ENCODE data around the gene ALS2CL.
"Not testable (repeated sequence)": the region's sequence is repeated elsewhere in the genome, so short reads cannot be mapped to it uniquely, and the experiment has no call there.

ALS2CL gene

DNA sequence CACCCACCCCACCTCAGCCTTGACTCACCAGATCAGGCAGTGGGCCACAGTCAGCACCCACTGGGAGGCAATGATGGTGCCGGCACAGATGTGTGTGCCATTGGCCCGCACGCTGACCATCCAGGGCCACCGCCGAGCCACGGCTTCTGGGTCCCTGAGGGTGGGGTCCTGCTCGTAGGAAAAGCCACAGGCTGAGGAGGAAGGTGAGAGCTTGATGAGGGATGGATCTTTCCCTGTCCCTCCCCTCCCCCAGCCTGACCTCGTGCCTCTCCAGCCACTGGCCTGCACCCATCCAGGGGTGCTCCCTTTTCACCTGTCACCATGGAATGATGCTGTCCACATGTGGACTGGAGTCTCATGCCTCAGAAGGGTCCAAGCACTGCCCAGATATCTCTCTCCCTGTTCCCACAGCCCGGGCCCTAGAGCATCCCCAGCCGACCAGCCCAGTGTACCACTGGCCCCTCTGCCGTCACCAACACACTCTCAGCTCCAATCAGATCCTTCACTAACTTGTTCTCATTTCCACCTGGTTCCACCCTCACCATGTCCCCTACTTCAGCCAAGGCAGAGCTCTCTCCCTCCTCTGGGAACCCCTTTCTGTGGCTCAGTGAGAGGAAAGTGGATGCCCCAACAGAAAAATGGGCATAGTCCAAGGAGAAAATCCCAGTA, 22.2 kb upstream of the ALS2CL start:
- DNase-seq (ENCODE audit: low read depth in 2 of 2), result no peak

DNA sequence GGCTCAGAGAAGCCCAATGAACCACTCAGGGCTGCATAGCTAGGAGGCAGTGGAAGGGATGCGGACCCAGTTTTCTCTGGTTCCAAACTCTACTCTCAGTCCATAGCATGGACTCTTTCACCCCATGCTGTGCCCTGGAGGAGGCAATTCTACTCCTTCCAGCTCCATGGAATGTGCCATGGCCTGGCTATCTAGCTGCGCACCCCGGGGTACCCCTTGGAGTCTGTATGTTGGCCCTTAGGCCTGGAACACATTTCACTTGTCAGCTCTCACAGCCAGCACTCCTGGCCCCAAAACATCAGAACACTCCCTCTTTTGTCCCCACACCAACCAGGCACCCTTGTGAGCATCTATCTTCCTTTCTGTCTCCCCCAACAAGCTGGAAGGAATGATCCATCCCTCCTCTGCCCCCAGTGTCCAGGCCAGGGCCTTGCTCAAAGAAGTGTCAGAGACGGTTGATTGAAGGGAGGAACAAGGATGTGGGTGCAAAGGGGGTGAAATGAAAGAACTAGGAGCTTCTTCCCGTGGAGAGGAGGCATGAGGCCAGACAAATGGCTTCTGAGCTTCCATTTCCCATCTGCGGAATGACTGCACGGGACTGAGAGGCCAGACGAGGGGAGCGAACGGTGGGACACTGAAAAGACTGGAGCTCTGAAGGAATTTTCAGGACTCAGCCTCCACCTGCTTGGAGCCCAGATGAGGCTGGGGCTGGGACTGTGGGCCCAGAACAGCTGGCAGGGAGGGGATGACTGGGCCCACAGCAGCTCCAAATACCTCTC, 21.4 kb upstream of the ALS2CL start:
- DNase-seq (ENCODE audit: low read depth in 2 of 2), result no peak

DNA sequence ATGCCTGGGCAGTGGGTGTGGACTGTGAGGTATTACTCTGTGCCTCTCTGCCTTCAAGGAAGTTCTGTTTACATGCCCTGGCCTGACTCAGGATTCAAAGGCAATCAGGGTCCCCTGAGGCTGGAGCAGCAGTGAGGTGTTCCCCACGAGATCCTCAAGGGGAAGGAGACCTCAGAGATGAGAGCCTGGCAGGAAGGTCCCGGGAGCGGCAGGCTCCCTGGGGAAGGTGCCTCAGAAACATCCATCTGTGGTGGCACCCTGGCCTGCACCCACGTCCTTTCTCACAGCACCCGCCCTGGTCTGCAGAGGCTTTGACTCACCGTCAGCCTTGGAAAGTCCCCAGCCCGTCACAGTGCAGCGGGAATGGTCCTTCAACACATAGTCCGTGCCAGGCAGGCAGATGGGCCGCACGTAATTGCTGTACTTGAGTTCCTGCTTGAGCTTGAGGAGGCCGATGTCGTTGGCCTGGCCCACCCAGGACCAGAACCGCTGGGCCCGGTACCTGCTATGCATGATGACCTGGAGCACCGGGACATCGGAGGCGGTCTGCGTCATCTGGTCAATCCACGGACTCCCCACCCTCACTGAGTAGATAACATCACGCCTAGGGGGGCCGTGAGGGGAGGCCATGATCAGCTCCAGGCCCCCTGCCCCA, 20.5 kb upstream of the ALS2CL start:
- no peak for DNase-seq (ENCODE audit: low read depth in 2 of 2)

DNA sequence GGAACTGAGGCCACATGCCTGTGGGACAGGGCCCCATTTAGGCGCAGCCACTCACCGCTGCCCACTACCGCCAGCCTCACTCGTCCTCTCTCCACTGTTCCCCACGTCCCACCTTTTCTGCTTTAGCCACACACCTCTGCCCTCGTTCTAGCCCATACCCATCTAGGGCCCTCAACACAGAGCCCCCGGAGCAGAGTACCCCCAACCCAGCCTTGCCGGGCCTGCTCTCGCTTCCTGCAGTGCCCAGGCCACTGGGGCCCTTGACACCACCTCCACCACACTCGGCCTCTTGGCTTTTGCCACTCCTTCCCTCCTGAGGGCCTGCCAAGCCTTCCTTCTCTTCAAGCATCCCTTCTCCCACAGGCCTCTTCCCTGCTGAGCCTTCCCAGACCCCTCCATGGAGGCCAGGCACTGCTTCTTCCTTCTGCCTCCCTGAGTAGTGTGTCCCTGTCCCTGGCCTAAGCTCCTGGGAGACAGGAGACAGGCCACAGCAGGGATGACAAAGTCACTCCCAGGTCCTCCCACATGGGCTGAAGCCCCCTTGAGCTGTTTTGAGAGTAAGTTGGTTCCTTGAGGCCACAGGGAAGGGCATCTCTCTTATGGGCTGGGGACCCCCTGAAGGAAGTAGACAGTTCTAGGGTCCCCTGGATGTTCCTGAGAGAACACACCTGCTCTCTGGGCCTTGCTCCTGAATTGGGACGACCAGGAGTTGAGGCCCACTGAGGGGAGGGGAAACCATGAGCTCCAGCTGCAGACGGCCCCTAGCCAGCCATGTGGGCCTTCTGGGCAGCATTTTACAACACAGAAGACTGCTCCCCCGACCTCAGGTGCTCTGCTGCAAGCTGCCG, 19.8 kb upstream of the ALS2CL start:
- no peak for DNase-seq (ENCODE audit: low read depth in 2 of 2)

DNA sequence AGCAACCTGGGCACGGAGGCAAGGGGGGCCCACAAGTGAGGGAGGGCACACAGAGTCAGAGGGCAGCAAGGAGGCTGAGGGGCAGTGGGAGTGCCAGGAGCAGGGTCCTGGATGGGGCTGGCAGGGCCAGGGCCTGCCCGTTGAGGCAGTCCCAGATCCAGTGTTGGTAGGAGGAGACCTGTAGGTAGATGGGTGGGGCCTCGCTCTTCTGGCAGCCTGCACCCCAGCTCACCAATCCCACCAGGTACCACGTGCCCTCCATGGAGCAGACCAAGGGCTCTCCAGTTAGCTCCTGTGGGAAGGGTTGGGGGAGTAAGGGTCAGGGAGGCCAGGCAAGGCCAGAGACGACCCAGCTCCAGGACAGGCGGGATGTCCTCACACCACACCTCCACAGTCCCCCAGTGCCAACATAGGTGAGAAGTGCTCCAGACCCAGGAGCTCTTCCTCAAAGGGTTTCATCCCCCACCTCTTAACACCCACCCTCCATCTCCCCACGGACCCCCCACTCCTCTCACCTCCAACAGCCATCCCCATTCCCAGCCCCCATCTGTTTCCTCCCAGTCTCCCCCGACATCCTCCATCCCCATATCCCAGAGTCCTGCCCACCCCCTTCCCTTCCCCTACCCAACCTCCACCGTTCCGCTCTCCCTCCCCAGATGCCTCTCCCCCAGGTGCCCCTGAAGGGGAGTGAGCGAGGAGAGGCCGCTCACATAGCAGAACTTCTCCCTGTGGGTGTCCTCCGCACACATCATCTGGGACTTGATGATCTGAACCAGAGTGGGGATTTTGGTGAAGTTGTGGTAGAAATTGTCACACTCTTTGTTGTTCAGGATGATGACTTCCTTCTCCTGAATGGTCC, 18.9 kb upstream of the ALS2CL start:
- DNase-seq (ENCODE audit: low read depth in 2 of 2), result no peak

DNA sequence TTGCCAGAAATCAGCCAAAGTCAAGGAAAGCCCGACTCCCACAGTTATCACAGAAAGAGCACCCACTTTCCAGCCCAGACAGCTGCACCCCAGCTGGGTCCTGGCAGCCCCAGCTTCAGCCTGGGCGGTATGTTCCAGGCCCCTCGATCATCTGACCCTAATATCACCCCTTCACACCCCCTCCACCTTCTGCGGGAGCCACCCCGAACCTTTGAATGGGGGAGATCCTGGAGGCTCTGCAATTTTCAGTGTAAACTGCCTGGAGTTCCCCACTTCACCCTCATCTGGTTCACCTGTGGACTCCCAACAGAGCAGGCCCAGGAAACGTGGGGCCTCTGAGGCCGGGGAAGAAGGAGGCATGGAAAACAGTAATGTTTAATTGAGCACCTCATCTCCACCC, 18.3 kb upstream of the ALS2CL start:
- no peak for DNase-seq (ENCODE audit: low read depth in 2 of 2)

DNA sequence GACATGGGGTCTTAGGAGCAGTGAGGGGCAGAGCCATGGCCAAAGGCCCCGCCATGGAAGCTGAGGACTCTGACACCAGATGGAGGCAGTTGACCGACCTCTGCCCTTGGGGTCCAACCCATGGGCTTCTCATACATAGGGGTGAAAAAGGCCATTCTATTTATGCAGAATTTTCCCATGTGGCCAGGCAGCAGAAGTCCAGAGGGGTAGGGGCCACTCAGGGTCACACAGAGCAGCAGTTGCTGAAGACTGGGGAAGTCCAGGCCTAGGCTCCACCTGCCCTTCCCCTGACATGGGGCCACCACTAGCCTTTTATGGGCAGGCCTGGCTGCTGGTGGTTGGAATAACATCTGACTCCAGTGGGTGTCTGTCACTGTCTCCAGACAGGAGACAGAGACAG, 17.8 kb upstream of the ALS2CL start:
- DNase-seq (ENCODE audit: low read depth in 2 of 2), result no peak

DNA sequence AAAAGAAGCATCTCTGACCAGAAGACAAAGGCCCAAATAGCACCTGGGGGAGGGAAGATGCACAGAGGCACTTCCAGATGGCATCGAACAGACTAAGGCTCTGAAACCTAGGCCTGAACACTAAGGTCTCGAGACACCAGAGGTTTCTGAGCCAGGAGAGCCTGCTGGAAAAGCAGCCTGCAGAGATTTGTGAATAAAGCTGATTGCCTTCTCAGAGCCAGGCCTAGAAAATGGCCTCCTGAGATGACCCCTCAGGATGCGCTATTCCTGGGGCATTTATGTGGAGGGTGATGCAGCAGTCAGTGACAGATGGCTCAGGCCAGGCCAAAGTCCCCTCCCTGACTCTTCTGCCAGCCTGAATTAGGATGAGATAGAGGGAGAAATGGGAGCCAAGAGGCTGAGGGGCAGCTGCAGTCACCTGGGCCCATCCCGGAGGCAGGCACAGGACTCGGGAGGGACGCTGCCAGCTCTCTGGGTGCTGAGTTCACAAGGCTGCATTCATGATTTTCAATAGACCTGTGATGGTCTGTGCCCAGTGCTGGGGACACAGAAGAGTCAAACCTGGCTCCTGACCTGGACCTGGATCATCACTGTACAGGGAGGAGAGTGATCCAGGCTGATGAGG, 17.3 kb upstream of the ALS2CL start:
- no peak for DNase-seq (ENCODE audit: low read depth in 2 of 2)

DNA sequence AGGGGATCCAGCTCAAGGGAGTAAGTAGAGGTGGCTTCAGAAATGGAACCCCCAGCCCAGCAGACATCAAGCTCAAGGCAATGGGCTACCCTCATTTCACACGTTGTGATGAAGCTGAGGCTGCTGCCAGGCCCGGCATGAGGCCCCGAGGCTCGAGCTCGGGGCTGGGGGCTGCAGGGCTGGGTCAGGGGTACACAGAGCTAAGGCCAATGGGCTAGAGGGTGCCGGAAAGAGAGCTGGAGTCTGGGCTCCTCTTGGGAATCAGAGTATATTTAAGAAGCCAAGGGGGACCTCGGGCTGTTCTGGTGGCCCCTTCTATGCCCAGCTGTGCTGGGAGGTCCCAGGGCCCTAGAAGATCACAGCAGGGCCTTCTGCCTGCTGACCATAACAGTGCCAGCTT, 16.8 kb upstream of the ALS2CL start:
- DNase-seq (ENCODE audit: low read depth in 2 of 2), result no peak

DNA sequence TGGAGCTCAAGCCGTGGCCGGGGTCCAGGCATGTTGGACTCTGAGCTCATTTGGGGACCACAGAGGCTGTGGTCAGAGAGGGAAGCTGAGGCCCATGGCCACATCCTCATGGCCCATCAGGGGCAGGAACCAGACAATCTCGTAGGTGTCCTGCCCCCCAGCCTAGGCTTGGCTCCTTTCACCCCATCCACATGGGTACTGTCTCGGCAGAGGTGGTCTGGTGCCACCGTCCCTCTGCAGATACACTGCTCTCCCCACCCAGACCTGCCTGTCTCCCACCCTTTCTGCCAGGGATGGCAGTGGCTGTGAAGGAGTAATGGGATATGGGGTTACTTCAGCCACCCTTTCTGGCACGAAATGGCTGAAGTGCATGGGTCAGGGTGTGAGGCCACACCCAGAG, 16.2 kb upstream of the ALS2CL start:
- no peak for DNase-seq (ENCODE audit: low read depth in 2 of 2)

DNA sequence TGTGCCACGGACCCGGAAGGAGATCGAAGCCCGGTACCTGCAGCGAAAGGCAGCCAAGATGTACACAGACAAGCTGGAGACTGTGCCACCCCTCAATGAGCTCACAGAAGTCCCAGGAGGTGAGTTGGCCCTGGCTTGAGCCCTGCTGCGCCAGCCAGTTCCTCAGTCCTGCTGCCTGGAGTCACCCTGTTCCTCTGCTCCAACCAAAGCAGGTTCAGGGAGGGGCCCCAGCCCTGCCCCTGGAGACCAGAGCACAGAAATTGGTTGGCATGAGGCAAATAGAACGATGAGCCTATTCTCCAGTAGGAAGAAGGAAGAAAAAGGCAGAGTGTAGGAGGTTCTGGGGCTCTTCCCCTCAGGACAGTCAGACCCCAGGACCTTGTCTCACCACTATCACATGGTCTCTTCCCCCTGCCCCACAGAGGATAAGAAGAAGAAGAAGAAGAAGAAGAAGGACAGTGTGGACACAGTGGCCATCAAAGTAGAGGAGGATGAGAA, 15.7 kb upstream of the ALS2CL start:
- DNase-seq (ENCODE audit: low read depth in 2 of 2), result no peak

DNA sequence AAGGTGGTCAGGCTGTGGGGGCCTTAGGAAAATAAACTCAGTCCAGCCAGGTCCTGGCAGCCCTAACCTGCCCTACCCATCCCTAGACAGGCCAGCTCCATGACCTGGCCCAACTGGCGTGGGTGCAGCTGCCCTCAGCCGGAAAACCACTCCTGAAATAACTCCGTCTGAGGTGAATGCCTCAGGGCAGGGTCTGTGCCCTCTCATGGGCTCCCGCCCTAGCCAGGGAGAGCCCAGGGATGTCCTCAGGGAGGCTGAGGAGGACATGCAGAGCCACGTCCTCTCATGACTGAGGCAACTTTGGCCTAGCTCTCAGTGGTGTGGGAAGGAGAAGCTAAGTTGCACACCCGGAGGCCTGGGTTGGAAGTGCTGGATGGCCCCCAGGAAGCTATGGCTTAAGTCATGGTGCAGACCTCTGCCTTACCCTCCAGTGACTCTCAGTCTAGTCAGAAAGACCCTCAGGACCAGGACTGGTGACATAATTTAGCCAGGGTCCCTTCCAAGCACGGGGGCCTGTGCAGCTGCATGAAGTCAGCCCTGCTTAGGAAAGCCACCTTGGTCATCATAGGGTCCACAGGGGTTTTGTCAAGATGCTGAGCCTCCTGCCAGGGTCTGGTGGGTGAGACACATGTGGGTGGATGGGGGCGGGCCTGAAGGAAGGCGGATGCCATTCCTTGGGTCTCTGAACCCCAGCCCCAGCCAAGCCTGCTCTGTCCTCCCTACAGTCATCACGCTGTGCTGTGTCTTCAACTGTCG, 15.1 kb upstream of the ALS2CL start:
- no peak for DNase-seq (ENCODE audit: low read depth in 2 of 2)

DNA sequence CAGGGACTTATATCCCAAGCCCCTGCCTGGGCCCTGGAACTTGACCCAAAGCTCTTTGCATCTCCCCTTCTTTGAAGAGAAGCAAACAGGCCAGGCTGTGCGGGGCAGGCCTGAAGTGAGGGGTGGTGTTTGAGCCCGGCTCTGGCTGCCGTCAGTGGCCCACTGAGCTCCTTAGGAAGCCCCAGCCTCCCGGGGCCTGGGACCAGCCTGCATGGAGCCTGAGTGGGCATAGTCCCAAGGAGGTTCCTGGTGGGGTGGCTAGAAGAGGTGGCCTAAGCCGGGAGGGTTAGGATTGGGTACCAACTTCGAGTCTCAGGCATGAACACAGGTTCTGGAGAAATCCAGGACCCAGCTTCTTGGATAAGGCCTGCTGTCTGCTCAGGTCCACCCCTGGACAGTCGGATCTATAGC, 14.1 kb upstream of the ALS2CL start:
- no peak for DNase-seq (ENCODE audit: low read depth in 2 of 2)

DNA sequence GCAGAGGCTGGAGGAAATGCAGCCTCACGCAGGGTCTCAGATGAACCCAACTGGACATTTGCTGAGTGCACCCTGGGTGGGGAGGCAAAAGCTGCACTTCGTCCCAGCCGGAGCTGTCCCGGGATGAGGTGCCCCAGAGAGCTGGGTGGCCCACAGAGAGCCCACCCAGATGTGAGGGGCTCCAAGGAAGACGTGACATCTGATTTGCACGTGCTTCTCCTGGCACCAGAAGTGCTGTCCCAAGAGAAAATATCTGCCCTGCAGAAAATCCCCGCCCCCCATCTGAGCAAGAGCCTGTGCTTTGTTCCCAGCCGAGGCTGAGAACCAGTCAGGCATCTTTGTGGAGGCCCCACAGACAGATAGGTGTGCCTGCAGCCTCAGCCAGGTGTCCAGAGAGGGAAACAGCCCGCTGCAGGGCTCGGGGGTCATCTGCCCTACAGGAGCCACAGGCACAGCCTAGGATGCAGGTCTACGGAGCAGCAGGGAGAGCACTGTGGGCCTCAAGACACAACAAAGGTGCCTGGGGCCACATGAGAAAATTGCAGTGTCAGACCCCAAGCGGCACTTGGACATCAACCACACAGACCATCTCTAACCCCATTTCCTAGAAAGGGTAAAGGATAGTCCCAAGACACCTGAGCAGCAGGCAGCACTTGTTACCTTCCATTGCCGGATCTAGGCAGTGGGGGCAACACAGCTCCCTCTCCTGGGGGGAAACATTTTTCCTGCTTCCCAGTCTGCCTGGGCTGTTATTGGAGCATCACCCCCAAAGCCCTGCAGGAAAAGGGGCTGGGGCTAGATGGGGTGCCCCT, 13.5 kb upstream of the ALS2CL start:
- no peak for DNase-seq (ENCODE audit: low read depth in 2 of 2)

DNA sequence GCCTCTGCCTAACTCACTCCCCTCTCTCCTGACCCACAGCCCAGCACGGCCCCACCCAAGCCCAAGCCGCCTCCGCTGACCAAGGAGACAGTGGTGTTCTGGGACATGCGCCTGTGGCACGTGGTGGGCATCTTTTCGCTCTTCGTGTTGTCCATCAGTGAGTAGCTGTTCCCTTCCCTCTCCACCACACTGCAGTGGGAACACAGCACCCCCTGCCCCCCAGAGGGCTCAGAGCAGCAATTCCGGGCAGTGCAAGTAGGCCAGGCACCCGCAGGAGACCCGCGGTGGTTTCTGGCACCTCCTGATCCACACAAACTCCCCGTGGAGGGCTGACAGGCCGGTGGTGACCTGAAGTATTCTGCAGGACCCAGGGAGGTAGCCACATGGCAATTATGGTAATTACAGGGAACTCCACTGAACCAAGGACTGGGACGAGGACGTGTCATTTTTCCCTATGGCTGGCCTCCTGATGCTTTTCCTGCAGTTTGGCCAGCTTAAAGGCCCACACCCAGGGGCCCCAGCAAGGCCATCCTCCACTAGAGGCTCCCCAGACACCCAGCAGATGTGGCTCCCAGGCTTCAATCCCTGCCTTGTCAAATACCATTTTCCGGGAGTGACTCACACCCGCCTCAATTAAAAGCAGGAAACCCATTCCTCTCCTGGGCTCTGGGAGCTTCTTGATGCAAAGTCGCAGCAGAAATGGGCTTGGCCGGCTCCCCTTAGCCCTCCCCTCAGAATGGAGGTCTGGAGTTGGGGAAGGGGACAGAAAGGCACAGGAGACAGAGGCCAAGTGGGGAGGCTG, 12.5 kb upstream of the ALS2CL start:
- DNase-seq (ENCODE audit: low read depth in 2 of 2), result no peak

DNA sequence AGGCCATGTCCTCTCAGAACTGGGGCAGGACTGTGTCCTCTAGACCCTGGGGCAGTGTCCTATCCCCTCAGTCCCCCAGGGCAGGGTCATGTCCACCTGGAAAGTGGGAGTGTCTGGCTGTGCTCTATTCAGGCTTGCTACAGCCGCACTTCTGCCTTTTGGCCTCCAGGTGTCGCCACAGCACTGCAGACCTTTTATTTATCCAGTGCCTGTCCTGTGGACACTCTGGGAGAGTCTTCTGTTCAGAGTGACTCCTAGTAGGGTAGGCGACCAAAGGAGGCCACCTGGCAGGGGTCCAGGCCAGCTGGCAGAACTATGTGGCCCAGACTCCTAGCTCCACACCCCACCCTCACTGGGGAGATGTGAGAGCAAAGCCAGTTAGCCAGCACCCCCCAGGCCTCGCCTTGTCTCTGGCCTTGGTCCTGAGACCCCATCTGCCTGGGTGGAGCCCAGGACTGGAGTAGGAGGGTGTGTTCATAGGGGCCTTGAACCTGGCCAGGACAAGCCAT, 11.6 kb upstream of the ALS2CL start:
- peak; percentile 31 to 44 for DNase-seq (ENCODE audit: low read depth in 2 of 2)

DNA sequence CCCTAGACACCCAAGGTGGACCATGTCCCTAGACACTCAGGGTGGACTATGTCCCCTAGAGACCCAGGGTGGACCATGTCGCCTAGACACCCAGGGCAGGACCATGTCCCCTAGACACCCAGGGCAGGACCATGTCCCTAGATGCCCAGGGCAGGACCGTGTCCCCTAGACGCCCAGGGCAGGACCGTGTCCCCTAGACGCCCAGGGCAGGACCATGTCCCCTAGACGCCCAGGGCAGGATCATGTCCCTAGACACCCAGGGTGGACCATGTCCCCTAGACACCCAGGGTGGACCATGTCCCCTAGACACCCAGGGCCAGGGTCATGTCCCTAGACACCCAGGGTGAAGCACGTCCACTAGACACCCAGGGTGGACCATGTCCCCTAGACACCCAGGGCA, 10.9 kb upstream of the ALS2CL start:
- DNase-seq (ENCODE audit: low read depth in 2 of 2), result not testable (repeated sequence)

DNA sequence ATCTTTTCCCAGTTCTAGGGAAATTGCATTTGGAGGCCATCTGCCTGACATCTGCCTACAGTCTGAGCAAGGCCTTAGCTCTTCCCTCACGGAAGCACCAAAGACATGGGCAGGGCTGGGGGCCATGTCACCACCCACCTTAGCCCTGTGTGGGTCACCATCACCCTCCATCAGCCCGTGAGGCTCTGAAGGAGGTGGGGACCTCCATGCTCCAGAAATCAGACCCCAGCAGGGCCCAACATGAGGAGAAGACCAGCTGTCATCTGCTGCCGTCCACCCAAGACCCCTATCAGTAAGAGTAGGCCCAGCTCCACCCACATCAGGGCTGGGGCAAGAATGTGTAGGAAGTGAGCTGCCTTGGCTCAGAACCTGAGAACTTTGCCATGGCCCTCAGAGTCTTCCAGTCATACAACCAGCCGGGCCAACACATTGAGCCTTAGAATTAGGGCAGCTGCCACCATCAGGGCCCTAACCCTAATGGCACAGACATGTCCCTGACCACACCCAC, 9.6 kb upstream of the ALS2CL start:
- DNase-seq (ENCODE audit: low read depth in 2 of 2), result no peak
